ENCODE results near the gene RNLS.
"Not testable (repeated sequence)": the region's sequence is repeated elsewhere in the genome, so short reads cannot be mapped to it uniquely, and the experiment has no call there.

The RNLS gene

DNA sequence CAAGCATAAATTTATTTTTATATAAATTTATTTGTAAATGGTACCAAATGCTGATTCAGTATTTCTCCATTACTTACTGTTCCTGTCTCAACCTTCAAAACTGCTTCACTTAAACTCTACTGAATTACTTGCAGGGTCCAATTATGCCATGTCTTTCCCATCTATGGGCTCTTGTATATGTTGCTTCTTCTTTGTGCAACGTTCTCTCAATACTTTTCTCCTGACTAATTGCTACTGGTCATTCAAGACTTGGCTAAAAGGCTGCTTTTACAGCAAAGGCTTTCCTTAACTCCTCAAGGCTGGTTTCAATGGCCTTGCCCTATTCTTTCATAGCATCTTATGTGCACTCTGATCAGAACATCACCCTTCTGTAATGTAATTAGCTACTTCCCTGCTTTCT, 67.9 kb downstream of the RNLS start:
- DNase-seq, result no peak

- no peak for DNase-seq
These were observed 70.5 kb downstream of the RNLS start for GRCh38 chr10:88512599-88512998.

- DNase-seq, result no peak
These were observed 74.3 kb downstream of the RNLS start for GRCh38 chr10:88508796-88509195.

DNA sequence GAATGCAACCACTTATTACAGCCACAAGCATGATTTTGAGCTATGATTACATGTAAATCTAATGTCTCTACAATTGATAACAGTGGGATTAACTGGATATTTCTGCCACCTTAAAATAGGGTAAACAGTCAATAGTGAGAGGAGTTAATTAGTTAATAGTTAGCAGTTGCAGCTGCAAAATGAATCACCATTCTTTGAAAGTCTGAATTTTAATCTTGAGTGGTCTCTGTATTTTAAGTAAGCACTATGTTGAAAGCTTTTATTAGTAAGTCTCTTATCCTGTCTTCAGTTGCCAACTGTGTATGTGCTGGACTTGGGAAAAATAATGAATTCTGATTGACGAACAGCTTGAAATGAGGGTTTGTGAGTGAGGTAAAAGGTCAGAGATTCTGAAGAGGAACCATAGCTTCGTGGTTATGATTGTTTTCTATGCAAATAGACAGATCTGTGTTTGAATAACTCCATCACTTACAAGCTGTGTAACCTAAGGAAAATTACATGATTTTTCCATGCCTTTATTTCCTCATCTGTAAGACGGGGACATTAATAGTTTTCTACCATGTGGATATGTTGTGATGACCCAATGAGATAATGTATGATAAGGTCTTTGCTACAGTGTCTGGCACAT, 75.2 kb downstream of the RNLS start:
- DNase-seq, result no peak

DNA sequence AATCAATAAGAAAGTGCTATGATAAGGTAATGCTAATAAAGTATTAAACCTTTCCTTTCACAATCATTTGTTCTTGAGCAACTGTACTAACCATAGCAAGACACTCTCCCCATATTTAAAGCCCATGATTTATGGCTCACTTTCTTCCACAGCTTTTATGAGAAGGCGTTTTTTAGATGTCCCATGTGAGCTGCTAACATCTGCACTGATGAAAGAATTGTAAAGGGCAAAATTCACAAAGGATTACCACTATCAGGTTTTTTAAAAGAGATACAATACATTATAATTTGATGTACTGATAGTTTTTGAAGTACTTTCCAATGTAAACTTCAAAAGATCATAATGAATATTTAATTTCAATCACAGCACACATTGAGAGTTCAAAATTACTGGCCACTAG, 75.7 kb downstream of the RNLS start:
- no peak for DNase-seq

DNA sequence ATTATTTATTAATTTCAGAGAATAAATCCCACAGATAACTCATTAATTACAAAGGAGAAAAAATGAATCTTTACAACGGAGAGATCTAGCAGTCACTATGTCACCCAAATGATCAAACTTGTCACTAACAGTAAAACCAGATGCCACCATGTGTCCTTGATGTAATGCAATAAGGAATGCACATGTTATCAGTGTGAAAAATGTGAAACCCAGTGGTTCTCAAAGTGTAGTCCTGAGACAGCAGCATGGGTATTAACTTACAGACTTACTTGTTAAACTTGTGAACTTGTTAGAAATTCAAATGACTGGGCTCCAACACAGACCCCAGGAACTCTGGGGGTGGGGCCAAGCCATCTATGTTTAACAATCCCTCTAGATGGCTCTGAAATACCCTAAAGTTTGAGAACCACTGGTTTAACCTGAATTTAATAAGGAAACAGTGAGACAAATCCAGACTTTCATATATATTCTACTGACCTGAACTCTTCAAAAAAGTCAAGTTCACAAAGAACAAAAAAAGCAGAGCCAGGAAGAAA, 77.4 kb downstream of the RNLS start:
- DNase-seq, result no peak

GRCh38 chr10:88505265-88505664, 77.9 kb downstream of the RNLS start:
- no peak for DNase-seq

DNA sequence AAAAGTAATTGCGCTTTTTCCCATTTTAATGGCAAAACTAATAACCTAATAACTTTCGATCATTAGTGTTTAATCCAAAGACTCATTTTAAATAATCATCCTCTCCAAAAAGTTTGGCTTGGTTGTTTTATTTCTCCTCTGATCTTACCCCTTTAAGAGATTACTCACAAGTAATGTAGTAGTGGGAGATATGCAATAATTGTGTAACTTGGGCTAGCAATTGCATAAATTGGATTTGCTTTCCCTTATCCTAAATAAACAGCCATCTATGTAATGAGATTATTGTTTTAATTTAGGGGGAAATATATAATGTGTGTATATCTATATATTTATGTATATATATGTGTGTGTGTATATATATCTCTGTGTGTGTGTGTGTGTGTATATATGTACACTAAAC, 82.5 kb downstream of the RNLS start:
- DNase-seq, result no peak

GRCh38 chr10:88499569-88500470, 83.3 kb downstream of the RNLS start:
- DNase-seq, result no peak

DNA sequence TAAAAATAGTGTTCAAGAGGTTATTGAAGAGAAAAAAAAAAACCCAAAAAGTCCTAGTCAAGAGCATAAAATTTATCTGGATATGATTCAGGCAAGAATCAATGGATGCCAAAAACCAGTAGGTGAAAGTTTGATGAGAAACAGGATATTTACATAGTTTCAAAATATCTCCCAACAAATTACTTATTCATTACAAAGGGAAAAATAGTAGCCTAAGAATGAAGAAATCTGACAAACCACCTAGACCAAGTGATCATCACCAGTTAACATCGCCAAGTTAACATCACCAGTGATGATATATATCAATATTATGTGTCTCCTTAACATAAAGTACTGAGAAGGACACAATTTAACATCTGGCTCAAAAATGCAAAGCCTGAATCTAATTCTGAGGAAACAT, 85.2 kb downstream of the RNLS start:
- no peak for DNase-seq

- DNase-seq, result no peak
These were observed 88.6 kb downstream of the RNLS start for GRCh38 chr10:88494537-88494936.

- no peak for DNase-seq
These were observed 89.2 kb downstream of the RNLS start for GRCh38 chr10:88493691-88494483.

- DNase-seq, result no peak
These were observed 91.8 kb downstream of the RNLS start for GRCh38 chr10:88491314-88491713.

- DNase-seq, result no peak
These were observed 92.7 kb downstream of the RNLS start for GRCh38 chr10:88490231-88490980.

DNA sequence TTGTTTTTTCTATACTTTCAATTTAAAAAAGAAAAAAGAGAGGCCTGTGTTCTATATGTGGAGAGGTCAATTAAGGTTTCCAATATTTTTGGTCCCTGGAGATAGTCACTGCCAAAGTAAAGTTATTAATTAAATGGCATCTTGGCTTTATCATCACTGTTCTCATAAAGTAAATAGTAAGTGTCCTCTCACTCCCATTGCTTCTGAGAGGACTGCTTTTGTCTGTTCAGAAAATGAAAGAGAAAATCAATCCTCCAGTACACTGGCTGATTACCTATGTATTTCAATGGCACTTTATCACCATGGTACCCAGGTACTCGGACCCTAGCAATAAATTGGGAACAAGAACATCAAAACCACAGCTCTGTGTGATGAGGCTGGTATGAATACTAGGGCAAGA, 94.0 kb downstream of the RNLS start:
- no peak for DNase-seq

- DNase-seq, result not testable (repeated sequence)
These were observed 96.3 kb downstream of the RNLS start for GRCh38 chr10:88486816-88487215.

DNA sequence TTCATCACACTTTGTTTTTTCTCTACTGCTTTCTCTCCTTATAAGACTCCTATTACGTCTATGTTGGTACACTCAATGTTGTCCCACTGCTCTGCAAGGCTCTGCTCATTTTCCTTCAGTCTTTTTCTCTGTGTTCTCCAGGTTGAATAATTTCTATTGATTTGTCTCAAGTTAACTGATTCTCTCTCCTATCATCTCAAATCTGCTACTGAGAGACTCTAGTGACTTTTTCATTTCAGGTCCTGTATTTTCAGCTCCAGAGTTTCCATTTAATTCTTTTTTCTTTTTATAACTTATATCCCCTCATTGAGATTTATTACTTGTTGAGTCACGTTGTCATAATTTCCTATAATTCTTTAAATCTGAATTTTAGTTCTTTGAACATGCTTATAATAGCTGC, 100.9 kb downstream of the RNLS start:
- no peak for DNase-seq

GRCh38 chr10:88478256-88478655, 104.9 kb downstream of the RNLS start:
- no peak for DNase-seq

- no peak for DNase-seq
These were observed 105.6 kb downstream of the RNLS start for GRCh38 chr10:88477343-88478085.

DNA sequence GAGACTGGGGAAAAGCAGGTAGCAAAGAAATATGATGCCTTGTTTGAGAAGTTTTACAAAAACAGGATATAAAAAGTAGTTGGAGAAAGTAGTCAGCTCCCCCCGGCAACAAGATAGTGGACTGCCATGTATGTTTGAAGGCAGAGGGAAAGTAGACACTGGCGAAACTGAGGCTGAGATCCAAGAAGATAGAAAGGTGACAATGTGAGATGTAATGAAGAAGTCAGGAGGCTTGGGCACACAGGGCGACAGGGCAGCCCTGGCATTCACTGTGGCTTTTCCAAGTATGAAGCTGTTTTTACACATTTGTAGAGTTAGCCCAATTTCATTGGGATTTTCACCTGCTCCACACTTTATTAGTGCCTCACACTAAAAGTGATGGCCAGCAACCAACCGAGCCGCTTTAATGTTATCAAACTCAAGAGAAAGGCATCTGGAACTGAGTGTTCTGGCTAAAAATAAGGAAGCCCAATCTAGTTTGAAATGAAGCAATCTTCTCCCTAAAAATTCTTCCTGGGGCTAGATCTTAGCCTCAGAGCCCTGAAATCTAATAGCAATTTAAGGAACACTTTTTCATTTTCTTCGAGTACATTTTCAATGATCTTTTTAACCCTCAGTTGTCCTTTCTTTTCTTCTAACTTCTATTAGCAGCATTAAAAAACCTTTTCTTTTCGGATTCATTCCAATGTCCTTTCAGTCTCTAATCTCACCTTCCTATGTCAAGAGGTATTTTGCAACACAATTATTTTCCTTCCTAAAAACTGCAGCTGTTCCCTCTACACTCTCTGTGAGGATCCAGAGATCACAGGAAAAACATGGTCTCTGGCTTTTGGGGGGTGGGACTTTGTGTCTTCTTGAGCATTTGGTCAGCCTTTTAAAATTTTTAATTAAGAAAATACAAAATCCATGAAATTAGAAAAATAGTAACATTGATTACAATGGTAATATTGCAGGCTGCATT, 108.0 kb downstream of the RNLS start:
- no peak for DNase-seq
